Measurements from ENCODE around the gene SLFN5.
"Not testable (repeated sequence)": the region's sequence is repeated elsewhere in the genome, so short reads cannot be mapped to it uniquely, and the experiment has no call there.

Gene SLFN5

DNA sequence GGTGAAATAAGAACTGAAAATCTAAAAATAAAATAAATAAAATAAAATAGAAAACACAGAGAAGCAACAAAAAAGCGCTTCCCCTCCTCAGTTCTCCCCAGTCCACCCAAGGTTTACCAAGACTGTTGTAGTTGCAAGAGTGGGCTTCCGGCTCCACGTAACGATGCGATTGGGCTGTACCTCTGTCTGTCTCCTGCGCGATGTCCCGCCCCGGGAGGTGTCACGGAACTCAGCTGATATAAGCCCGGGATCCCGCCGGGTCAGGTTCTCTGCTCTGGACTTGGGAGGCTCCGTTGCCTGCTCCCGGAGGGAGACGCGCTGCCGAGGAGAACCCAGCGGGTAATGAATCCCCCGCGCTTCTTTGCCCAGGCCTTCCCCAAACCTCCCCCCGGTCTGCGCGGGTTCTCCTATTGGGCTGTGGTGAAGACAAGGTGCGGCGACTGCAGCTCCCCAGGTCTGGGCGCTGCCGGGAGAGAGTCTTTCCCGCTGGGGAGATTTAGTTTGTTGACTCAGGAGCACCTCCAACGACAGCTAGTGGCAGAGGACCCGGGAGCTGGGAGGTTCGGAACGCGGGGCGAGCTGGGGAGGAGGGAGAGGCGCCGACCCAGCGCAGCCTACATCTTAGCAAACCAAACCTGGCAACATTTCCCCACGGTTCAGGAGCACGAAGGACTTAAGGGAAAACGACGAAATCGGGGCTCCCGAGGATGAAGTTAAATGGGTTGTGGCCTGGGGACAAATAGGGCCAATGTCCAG is at the start of gene SLFN5:
TSS of gene SLFN5 (plus strand) at position 268 of the 756 bp plus-strand sequence. CDS start 15,619 bp downstream, outside the sequence.
- FAIRE-seq (peak; percentile 67), DNase-seq (ENCODE audit: low spot score) (peak; percentile 81)

DNA sequence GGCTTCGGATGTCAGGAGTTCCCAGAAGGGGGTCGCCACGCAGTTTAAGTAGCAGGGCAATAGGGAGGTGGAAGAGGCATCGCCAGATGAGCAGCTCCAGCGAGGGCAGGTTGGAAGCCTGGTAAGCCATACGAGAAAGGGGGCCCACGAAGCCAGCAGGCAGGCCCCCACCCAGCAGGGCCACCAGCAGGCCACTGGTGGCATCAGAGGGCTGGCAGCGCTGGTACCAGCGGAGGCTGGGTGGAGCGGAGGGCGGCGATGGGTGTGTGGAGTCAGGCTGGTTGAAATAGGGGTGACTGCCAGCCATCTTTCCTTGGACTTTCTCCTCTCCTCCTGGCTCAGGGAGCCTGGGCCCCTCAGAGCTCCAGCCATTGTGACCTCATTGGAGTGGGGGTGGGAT is 48.9 kb upstream of the SLFN5 start, which contains the start of gene SLC35G3:
TSS of gene SLC35G3 (minus strand) at position 393 of the 400 bp plus-strand sequence. CDS start at position 307, 86 bp downstream.
- not testable (repeated sequence) for DNase-seq (ENCODE audit: low spot score); FAIRE-seq

DNA sequence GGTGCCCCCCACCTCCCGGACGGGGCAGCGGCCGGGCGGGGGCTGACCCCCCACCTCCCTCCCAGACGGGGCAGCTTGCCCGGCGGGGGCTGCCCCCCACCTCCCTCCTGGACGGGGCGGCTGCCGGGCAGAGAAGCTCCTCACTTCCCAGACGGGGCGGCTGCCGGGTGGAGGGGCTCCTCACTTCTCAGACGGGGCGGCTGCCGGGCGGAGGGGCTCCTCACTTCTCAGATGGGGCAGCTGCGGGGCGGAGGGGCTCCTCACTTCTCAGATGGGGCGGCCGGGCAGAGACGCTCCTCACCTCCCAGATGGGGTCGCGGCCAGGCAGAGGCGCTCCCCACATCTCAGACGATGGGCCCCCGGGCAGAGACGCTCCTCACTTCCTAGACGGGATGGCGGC is 47.8 kb upstream of the SLFN5 start:
- DNase-seq (ENCODE audit: low spot score); FAIRE-seq: not testable (repeated sequence)

DNA sequence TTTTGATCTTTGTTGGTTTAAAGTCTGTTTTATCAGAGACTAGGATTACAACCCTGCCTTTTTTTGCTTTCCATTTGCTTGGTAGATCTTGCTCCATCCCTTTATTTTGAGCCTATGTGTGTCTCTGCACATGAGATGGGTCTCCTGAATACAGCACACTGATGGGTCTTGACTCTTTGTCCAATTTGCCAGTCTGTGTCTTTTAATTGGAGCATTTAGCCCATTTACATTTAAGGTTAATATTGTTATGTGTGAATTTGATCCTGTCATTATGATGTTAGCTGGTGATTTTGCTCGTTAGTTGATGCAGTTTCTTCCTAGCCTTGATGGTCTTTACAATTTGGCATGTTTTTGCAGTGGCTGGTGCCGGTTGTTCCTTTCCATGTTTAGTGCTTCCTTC is 40.3 kb upstream of the SLFN5 start:
- not testable (repeated sequence) for DNase-seq (ENCODE audit: low spot score); FAIRE-seq

DNA sequence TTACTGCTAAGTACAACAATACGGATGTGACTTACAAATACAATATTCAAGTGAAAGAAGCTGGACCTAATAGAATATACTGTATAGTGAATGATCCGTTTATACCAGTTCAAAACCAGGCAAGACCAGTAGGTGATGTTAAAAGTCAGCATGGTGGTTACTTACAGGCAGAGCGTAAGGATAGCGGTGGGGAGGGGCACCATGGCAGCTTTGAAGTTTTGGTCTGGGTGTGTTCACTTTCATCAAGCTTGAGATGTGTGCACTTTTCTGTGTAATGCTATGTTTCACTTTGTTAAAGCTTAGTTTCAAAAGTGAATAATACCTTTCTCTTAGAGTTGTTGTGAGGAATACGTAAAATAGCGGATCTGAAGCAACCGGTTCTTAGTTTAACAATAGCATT is 32.1 kb upstream of the SLFN5 start:
- DNase-seq (ENCODE audit: low spot score) (no peak), FAIRE-seq (no peak)

DNA sequence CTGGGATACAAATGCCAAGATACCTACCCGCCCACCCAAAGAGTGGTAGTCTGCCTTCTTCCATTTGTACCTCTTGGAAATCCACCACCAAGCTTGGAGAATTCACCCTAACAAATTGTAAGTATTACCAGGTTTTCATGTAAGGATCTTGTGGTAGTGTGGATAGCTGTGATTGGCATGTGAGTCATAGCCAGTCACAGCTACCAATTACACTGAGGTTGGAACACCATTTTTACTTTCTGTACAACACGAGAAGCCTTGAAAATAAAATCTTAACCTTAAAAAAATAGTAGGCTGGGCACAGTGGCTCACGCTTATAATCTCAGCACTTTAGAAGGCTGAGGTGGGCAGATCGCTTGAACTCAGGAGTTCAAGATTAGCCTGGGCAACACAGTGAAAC is 30.2 kb upstream of the SLFN5 start:
- FAIRE-seq (no peak), DNase-seq (ENCODE audit: low spot score) (no peak)

DNA sequence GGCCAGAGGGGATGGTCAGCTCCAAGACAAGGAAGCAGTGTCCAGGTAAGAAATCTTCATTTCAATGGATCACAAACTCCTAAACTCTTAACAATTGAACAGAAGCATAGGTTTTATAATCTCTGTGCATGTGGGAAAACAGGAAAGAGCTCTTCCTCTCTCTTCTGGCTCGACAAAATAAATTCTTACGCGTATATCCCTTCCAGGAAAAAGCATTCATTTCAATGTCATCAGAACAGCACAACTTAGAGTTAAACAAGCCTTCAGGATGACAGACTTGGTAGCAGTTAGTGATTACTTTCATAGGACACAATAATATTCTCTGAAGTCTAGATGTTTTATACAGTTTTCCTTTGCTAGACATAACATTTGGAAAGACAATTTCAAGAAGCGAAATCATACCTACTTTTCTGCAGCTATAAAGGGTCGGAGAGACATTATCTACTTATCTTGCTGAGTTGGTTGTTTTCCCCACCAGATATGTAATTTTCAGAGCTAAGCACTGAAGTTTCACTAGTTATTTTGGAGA is 29.4 kb upstream of the SLFN5 start:
- no peak for DNase-seq (ENCODE audit: low spot score)
- FAIRE-seq, result no peak

DNA sequence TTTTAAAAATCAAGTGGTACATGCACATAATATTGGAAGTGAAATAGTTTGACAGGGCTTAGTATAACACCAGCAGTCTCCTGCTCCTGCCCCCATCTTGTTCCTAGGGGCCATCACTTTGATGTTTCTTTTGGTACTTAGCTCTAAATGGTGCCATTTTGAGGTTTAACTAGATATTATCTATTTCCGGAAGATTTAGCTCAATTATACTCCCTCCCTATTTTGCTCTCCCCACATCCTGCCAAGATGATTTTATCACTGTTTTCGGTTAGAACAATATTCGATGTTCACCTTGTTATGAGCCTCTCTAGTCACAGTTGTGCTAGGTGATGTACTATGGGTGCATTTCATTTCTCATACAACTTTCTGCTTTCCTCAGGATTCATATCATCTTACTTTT is 28.7 kb upstream of the SLFN5 start:
- no peak for FAIRE-seq
- no peak for DNase-seq (ENCODE audit: low spot score)

DNA sequence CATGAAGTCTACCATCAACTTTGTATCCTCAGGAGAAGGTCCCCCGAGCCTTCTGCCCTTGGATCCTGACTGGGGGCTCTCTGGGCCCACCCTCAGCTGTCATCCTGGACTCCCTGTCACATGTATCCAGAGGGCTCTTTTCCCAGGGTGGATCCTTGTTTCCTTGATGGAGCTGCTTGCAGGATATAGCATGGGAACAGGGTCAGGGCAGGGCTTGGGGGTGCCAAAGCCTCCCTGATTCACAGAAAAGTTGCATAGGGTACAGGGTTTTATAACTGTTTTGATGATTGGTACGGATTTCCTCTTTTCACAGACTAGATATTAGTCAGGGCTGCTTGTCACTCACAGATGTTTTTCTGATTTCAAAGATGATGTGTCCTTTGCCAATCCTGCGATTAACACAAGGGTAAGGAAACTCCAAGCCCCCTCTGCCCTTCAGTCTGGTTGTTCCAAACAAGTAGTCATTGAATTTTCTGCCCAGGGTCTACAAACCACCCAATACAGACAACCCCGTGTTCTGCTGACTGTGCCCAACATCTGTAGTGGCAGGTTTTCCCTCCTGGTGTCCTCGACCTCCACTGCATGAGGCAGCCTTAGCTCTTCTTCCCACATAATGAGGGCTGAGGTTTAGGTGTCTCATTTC is 28.1 kb upstream of the SLFN5 start:
- FAIRE-seq, result no peak
- DNase-seq (ENCODE audit: low spot score), result no peak

DNA sequence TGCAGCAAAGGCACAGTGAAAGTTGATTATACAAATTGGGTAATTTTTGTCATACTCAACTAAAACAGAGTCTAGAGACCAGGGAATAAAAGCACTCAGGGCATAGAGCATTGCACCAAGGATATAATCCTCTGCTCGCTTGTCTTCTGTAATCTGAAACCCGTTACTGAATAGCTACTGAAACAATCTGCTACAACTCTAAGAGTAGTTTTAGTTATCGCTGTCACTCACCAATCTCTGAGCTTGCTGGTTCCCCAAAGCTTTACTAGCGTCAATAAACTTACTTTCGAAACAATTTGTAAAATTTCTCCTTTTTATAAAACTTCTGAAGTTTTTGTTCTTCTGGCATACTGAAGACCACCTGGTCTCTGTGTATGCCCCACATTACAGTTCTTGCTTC is 25.8 kb upstream of the SLFN5 start:
- FAIRE-seq, result no peak

DNA sequence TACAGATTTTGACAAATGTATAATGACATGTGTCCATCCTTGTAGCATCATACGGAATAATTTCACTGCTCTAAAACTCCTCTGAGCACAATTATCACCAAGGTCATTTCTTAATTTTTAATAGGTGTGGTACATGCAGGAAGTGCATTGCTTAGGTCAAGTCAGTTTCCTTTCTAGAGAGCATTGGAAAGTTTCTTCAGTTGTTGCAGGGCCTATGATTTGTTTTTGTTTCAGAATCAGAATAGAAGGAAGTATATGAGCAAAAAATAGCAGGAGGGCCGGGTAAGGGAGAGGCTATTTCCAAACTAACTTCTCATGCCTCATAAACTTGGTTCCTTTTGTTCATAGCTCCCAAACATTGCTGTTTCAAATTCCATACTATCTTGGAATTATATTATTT is 24.0 kb upstream of the SLFN5 start:
- FAIRE-seq, result no peak
- no peak for DNase-seq (ENCODE audit: low spot score)

More for the DNA sequence above, 25.8 kb upstream of the SLFN5 start:
- no peak for DNase-seq (ENCODE audit: low spot score)

DNA sequence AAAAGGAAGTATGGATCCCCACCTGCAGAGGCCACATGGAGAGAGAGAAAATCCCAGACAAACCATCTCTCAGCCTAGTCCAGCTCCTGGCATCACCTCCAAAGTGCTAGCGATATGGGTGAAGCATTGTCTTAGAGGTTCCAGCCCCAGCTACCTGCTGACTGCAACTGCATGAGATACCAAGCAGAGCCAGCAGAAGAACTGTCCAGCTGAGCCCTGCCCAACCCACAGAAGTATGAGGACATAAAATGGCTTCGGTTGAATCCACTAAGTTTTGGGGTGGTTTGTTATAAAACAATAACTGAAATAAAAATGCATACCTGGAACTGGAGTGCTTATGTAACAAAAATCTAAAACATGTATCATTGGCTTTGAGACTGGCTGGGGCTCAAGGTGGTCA is 20.4 kb upstream of the SLFN5 start:
- no peak for DNase-seq (ENCODE audit: low spot score)
- no peak for FAIRE-seq

DNA sequence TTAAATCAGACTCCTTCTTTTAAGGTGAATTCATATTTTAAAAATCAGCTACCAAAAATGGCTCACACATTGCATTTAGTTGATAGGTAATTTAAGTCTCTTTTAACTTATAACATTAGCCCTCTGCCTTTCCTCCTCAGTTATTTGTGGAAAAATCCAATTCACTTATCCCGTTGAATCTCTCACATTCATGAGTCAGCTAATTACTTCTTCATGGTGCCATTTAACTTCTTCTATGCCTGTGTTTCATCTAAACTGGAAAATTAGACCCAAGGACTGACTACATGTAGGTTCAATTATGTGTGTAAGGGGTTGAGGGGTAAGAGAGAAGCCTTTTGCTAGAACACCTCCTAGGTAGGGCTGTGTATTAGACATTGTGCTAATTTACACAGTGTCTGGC is 18.4 kb upstream of the SLFN5 start:
- FAIRE-seq (no peak), DNase-seq (ENCODE audit: low spot score) (no peak)

DNA sequence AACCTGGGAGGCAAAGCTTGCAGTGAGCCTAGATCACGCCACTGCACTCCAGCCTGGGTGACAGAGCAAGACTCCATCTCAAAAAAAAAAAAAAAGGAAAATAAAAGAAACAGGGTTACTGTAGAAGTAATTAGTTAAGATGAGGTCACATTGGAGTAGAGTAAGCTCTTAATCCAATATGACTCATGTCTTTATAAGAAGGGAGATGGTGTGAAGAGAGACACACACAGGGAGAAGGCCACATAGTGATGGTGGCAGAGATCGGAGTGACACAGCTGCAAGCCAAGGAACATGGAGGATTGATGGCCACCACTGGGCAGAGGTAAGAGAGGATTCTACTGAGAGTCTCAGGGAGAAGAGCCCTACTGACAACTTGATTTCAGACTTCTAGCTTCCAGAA is 15.3 kb upstream of the SLFN5 start:
- FAIRE-seq (no peak), DNase-seq (ENCODE audit: low spot score) (no peak)

DNA sequence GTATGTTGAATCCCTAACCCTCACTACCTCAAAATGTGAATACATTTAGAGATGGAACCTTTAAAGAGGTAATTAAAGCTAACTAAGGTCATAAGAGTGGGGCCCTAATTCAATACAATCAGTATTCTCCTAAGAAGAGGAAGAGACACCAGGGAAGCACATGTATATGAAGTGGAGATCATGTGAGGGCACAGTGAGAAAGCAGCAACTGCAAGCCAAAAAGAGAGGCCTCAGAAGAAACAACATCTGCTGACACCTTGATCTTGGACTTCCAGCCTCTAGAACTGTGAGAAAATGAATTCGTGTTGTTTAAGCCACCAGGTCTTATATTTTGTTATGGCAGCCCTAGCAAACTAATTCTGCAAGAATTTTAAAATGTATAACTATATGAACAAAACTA is 13.2 kb upstream of the SLFN5 start:
- FAIRE-seq (no peak), DNase-seq (ENCODE audit: low spot score) (no peak)

DNA sequence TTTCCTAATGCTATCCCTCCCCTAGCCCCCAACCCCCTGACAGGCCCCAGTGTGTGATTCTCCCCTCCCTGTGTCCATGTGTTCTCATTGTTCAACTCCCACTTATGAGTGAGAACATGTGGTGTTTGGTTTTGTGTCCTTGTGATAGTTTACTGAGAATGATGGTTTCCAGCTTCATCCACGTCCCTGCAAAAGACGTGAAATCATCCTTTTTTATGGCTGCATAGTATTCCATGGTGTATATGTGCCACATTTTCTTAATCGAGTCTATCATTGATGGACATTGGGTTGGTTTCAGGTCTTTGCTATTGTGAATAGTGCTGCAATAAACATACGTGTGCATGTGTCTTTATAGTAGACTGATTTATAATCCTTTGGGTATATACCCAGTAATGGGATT is 8.6 kb upstream of the SLFN5 start:
- not testable (repeated sequence) for DNase-seq (ENCODE audit: low spot score); FAIRE-seq

DNA sequence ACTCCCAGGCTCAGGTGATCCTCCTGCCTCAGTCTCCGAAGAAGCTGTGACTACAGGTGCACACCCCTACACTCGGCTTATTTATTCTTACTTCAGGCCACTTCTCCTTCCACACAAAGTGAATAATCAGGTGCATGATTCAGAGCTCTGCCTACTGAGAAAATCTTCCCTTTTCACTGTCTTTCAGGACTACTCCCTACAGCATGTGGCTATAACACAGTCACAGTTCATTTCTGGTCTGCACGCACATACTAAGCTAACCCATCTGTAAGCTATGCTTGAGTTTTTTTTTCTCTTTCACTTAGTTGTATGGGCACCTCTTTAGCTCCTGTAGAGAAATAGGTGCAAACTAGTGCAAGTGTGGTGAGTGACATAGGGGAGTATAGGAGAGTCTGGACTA is 7.6 kb upstream of the SLFN5 start:
- no peak for DNase-seq (ENCODE audit: low spot score)
- no peak for FAIRE-seq

DNA sequence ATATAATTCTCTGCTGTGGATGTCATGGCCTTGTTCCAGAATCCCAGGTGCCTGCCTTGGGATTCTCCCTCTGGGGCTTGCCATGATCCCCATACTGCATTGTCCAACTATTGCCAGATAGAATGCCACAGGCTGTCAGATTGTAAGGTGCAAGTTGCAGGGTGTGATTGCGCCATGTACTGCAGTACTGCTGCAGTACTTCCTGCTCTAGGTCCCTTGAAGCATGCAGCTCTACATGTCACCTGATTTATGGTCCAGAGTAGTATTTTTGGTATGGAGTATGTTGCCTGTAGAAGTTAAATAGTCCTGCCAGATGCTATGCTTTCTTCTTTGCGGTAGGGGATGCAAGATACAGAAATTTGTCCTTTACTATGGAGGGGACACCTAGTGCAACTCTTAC is 7.0 kb upstream of the SLFN5 start:
- DNase-seq (ENCODE audit: low spot score) (no peak), FAIRE-seq (no peak)

DNA sequence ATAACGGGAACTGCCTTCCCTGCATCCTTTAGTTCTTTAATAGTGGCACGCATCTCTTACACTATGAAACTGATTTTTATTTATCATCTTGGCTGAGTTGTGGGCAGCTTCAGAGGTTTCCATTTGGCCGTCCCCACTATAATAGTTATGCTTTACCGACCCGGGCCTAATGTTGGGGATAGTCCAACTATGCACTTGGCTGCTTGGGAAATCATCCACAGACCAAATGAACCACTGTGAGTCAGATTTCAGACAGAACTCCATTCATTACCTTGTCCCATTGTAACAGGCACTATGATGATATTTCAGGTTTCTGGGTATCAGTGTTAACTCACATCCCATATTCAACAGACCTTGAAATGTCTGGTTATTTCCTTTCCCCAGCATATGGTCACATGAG is 6.1 kb upstream of the SLFN5 start:
- FAIRE-seq, result peak; percentile 28
- no peak for DNase-seq (ENCODE audit: low spot score)

DNA sequence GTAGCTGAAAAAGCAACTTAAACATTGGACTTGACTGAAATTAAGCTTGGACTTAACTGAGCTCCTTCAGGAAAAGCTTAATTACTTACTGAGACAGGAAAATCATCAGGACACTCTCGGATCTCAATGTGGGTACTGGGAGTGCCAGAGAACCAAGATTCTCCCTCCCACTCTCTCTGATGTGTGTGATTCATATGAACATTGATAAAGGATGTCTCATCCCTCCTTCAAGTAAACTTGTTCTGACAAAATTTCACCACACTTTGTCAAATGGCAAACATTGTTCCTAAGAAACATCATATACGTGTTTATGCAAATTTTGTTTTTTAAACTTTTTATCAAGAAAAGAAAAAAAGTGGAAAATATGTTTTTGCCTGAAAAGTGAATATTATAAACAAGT is 4.1 kb upstream of the SLFN5 start:
- DNase-seq (ENCODE audit: low spot score), result no peak
- peak; percentile 21 for FAIRE-seq

DNA sequence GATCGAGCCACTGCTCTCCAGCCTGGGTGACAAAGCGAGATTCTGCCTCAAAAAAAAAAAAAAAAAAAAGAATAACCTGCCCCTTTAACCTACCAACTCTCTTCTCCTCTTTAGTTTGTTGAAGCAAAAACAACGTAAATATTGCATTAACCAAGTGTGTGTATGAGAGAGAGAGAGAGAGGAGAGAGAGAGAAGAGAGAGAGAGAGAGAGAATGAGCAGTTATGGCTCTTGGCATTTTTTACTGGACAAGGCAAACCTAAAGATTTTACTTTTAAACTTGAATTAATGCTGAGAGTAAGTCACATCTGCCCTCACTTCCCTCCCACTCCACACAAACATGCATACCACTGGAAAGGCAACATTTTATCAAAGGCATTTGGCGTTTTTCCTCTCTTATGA is 3.0 kb upstream of the SLFN5 start:
- no peak for DNase-seq (ENCODE audit: low spot score)
- FAIRE-seq, result no peak

DNA sequence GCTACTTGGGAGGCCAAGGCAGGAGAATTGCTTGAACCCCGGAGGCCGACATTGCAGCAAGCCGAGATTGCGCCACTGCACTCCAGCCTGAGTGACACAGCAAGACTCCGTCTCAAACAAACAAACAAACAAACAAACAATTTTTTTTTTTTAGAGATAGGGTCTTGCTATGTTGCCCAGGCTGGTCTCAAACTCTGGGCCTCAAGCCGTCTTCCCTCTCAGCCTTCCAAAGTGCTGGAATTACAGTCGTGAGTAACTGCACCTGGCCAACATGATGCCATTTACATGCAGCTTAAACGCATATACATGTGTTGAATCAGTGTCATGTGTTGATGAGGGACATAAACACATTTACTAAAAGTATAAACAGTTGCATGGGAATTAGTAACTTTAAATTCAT is 2.0 kb upstream of the SLFN5 start:
- DNase-seq (ENCODE audit: low spot score) (no peak), FAIRE-seq (no peak)

DNA sequence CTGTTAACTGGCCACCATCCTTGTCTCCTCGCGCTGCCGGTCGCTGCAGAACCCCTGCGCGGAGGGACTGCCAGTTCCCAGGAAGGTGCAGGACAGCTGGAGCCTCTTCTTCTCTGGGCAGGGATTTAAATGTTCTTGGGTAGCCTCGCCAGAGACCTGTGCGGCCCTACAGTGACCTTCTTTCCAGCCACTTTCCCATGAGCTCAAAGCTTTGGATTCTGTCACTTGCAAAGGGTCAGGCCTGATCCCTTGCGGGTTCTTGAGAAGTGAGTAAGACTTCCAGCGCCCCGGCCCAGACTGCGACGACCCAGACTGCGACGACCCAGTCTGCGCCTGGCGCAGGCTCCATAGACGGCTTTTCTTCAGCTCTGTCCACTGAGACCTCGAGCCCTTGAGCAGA is 1.4 kb upstream of the SLFN5 start:
- FAIRE-seq, result no peak

More for the DNA sequence above, 1.4 kb upstream of the SLFN5 start:
- no peak for DNase-seq (ENCODE audit: low spot score)

All from RCC 7860 (cell line).